GM12872 (cell line): ENCODE data around the gene MED13.

Source experiments
- CTCF ChIP-seq: IDR thresholded peaks from 3 replicates; pipeline ENCODE4 v1.5.1; 2011; ENCODE audit warnings: low read depth, mild to moderate bottlenecking, low read length, moderate library complexity; ENCODE audit not compliant: insufficient read depth

MED13 gene

GRCh38 chr17:62093188-62094155 is 28.4 kb upstream of the MED13 start:
- no peak for TF ChIP-seq CTCF

- TF ChIP-seq CTCF = no peak
Measured at GRCh38 chr17:62092784-62093183, 27.7 kb upstream of the MED13 start.

- no peak for TF ChIP-seq CTCF
Measured at GRCh38 chr17:62091804-62092203, 26.7 kb upstream of the MED13 start.

- no peak for TF ChIP-seq CTCF
Measured at GRCh38 chr17:62090868-62091267, 25.8 kb upstream of the MED13 start.

GRCh38 chr17:62090021-62090824 is 25.1 kb upstream of the MED13 start:
- TF ChIP-seq CTCF = no peak

- no peak for TF ChIP-seq CTCF
Measured at GRCh38 chr17:62089334-62089733, 24.3 kb upstream of the MED13 start.

GRCh38 chr17:62086737-62087136 is 21.7 kb upstream of the MED13 start:
- no peak for TF ChIP-seq CTCF
